ENCODE results near the gene KCNJ1. TPM values are rescaled to one million over a fixed set of nuclear protein-coding genes. Genes with fewer than 3 reads are reported as not detected.

Gene KCNJ1
- total and polyA plus RNA-seq, 2 donors (not counting 1 experiment from before 2014, with no cell fraction given) = not detected

DNA sequence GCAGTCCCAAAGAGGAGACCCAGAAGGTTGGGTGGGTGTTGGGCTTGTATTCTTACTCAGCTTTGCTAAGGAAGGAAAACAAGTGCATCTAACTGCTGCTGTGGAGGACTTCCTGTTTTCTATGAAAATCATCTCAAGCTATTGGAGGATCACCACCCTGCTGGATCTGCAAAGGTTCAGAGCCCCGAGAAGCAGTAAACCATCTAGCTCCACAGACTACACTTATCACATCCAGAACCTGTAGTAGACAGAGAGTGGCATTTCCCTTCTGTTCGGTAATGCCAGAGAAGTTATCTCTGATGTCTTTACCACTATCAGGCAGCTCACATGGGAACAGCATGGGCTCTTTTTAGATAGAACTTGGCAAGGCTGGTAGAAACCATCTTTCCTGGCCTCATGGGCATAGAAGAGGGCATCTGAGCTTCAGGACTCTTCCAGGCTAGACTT is 21.7 kb downstream of the KCNJ1 start:
- no peaks in the 10 kb centered on the region for H3K79me2 ChIP-seq (ENCODE audit: control insufficient read depth, insufficient read depth, low read length)
- H3K36me3 ChIP-seq (ENCODE audit: control insufficient read depth, insufficient read depth, low read length) = no peaks in the 10 kb centered on the region
- H4K20me1 ChIP-seq (ENCODE audit: control insufficient read depth, extremely low read depth, insufficient read depth, low read length) = no peaks in the 10 kb centered on the region
- H2AFZ ChIP-seq (ENCODE audit: low read length) = no peak overlapping the region
- no peak for DNase-seq (ENCODE audit: low read depth in 2 of 2)
- no peak overlapping the region for H3K4me3 ChIP-seq (replicated peaks in 1 of 4; ENCODE audit: control extremely low read depth in 1 of 4, insufficient read depth in 1 of 4, low read depth in 3 of 4, low read length in 4 of 4)
- H3K9ac ChIP-seq (ENCODE audit: insufficient read depth, low read length) = no peak overlapping the region
- no peak overlapping the region for H3K4me2 ChIP-seq (ENCODE audit: extremely low read depth, insufficient read depth, low read length)
- H3K27me3 ChIP-seq (ENCODE audit: control insufficient read depth, insufficient read depth, low read length) = peaks cover 8% of the 10 kb centered on the region
- H3K9me3 ChIP-seq (ENCODE audit: control insufficient read depth, insufficient read depth, low read depth, low read length) = no peaks in the 10 kb centered on the region
- TF ChIP-seq, protein P1, sequence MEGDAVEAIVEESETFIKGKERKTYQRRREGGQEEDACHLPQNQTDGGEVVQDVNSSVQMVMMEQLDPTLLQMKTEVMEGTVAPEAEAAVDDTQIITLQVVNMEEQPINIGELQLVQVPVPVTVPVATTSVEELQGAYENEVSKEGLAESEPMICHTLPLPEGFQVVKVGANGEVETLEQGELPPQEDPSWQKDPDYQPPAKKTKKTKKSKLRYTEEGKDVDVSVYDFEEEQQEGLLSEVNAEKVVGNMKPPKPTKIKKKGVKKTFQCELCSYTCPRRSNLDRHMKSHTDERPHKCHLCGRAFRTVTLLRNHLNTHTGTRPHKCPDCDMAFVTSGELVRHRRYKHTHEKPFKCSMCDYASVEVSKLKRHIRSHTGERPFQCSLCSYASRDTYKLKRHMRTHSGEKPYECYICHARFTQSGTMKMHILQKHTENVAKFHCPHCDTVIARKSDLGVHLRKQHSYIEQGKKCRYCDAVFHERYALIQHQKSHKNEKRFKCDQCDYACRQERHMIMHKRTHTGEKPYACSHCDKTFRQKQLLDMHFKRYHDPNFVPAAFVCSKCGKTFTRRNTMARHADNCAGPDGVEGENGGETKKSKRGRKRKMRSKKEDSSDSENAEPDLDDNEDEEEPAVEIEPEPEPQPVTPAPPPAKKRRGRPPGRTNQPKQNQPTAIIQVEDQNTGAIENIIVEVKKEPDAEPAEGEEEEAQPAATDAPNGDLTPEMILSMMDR (conservative IDR thresholded peaks at IDR 0.05 in 1 of 2, IDR thresholded peaks at IDR 0.05 in 1 of 2; ENCODE audit: low read depth in 1 of 2, low read length in 2 of 2) = no peak
- TF ChIP-seq EZH2 (IDR thresholded peaks at IDR 0.05; ENCODE audit: low read length, missing control alignments) = no peak
- no peaks in the 10 kb centered on the region for H3K4me1 ChIP-seq (ENCODE audit: control insufficient read depth, extremely low read depth, insufficient read depth, low read length)
- H3K27ac ChIP-seq (ENCODE audit: insufficient read depth, low read length) = no peak overlapping the region

DNA sequence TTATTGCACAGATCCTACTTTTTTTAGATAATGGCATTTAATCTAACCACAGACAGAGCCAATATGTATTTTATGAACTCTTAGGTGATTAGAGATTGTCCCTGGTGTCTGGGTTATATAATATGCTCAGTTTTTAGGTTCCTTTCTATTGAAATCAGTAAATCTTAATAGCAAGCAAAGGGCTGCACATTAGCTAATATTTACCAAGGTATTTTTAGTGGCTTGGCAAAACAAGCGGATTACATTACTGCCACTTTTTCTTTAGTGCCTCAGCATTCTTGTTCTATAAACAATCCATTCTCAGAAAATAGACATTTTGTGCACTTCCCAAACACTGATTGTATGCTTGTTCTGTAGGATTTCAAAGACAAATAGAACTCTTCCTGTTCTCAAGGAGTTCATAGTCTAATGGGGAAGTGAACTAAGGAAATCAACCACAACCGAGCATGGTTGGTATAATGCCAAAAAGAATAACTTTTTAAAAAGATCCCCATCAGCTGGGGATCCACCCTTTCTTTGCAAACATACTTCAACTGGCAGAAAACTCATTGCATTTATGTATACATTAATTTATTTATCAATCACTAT is 23.8 kb downstream of the KCNJ1 start:
- Histone ChIP-seq H4K20me1 (ENCODE audit: control insufficient read depth, extremely low read depth, insufficient read depth, low read length) (no peaks in the 10 kb centered on the region), H3K27ac (ENCODE audit: insufficient read depth, low read length) (no peak overlapping the region), H2AFZ (ENCODE audit: low read length) (no peak overlapping the region), H3K9me3 (ENCODE audit: control insufficient read depth, insufficient read depth, low read depth, low read length) (no peaks in the 10 kb centered on the region), H3K4me2 (ENCODE audit: extremely low read depth, insufficient read depth, low read length) (no peak overlapping the region), H3K4me3 (replicated peaks in 1 of 4; ENCODE audit: control extremely low read depth in 1 of 4, insufficient read depth in 1 of 4, low read depth in 3 of 4, low read length in 4 of 4) (no peak overlapping the region), H3K27me3 (ENCODE audit: control insufficient read depth, insufficient read depth, low read length) (peaks cover 8% of the 10 kb centered on the region), H3K4me1 (ENCODE audit: control insufficient read depth, extremely low read depth, insufficient read depth, low read length) (no peaks in the 10 kb centered on the region), H3K79me2 (ENCODE audit: control insufficient read depth, insufficient read depth, low read length) (no peaks in the 10 kb centered on the region), H3K9ac (ENCODE audit: insufficient read depth, low read length) (no peak overlapping the region), H3K36me3 (ENCODE audit: control insufficient read depth, insufficient read depth, low read length) (no peaks in the 10 kb centered on the region)
- DNase-seq (ENCODE audit: low read depth in 2 of 2) = no peak
- TF ChIP-seq EZH2 (IDR thresholded peaks at IDR 0.05; ENCODE audit: low read length, missing control alignments) = no peak

DNA sequence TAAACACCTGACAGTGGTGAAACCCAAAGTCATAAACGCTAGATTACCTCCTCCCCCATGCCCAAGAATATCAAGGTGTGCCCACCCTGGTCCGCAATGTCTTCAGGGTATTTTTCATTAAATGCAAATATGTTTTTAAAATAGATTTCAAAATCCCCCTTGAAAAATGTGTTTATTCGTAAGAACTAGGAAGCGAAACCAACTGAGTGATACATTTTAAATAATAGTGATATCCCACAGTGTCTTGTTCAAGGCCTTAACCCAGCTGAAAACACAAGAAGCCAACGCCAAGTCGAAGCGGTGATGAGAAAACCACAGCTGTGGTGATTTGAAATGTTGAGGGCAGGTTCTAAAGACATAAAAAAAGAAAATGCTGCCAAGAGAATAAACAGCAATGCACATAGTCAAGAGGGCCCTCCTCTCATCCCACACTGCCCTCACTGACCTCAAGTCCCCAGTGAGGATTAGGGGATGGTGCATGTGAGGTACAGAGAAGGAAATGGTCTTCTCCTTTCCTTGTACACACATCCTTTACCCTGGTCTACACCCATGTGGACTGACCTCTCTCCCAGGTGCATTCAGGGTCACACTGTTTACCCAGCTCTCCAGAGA is 25.5 kb downstream of the KCNJ1 start:
- H3K4me3 ChIP-seq (replicated peaks in 1 of 4; ENCODE audit: control extremely low read depth in 1 of 4, insufficient read depth in 1 of 4, low read depth in 3 of 4, low read length in 4 of 4) = no peak overlapping the region
- no peak overlapping the region for H3K27ac ChIP-seq (ENCODE audit: insufficient read depth, low read length)
- H3K27me3 ChIP-seq (ENCODE audit: control insufficient read depth, insufficient read depth, low read length) = peaks cover 8% of the 10 kb centered on the region
- H3K4me1 ChIP-seq (ENCODE audit: control insufficient read depth, extremely low read depth, insufficient read depth, low read length) = no peaks in the 10 kb centered on the region
- no peaks in the 10 kb centered on the region for H3K36me3 ChIP-seq (ENCODE audit: control insufficient read depth, insufficient read depth, low read length)
- no peaks in the 10 kb centered on the region for H3K9me3 ChIP-seq (ENCODE audit: control insufficient read depth, insufficient read depth, low read depth, low read length)
- TF ChIP-seq EZH2 (IDR thresholded peaks at IDR 0.05; ENCODE audit: low read length, missing control alignments) = no peak
- no peak overlapping the region for H2AFZ ChIP-seq (ENCODE audit: low read length)
- no peaks in the 10 kb centered on the region for H4K20me1 ChIP-seq (ENCODE audit: control insufficient read depth, extremely low read depth, insufficient read depth, low read length)
- no peak for DNase-seq (ENCODE audit: low read depth in 2 of 2)
- H3K79me2 ChIP-seq (ENCODE audit: control insufficient read depth, insufficient read depth, low read length) = no peaks in the 10 kb centered on the region
- H3K4me2 ChIP-seq (ENCODE audit: extremely low read depth, insufficient read depth, low read length) = no peak overlapping the region
- H3K9ac ChIP-seq (ENCODE audit: insufficient read depth, low read length) = no peak overlapping the region

DNA sequence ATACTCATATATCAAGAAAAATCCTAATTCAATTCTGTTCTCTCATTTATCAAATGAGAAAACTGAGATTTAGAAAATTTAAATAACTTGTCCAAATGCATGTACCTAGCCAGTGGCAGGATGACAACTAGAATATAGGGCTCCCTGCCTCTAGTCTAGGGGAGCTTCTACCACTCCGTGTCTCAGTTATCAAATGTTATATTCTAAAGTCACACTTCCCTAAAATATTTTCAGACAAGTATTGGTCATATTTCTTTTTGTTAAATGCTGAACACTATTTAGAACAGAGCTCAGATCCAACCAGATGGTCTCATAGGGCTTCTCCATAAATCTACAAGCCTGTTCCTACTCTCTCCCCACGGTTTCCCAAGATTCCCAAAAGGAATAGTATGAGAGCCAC is 26.3 kb downstream of the KCNJ1 start:
- no peaks in the 10 kb centered on the region for H4K20me1 ChIP-seq (ENCODE audit: control insufficient read depth, extremely low read depth, insufficient read depth, low read length)
- no peaks in the 10 kb centered on the region for H3K79me2 ChIP-seq (ENCODE audit: control insufficient read depth, insufficient read depth, low read length)
- no peaks in the 10 kb centered on the region for H3K9me3 ChIP-seq (ENCODE audit: control insufficient read depth, insufficient read depth, low read depth, low read length)
- no peak overlapping the region for H2AFZ ChIP-seq (ENCODE audit: low read length)
- H3K4me3 ChIP-seq (replicated peaks in 1 of 4; ENCODE audit: control extremely low read depth in 1 of 4, insufficient read depth in 1 of 4, low read depth in 3 of 4, low read length in 4 of 4) = no peak overlapping the region
- H3K27ac ChIP-seq (ENCODE audit: insufficient read depth, low read length) = no peak overlapping the region
- peaks cover 8% of the 10 kb centered on the region for H3K27me3 ChIP-seq (ENCODE audit: control insufficient read depth, insufficient read depth, low read length)
- H3K9ac ChIP-seq (ENCODE audit: insufficient read depth, low read length) = no peak overlapping the region
- no peak overlapping the region for H3K4me2 ChIP-seq (ENCODE audit: extremely low read depth, insufficient read depth, low read length)
- DNase-seq (ENCODE audit: low read depth in 2 of 2) = no peak
- no peaks in the 10 kb centered on the region for H3K4me1 ChIP-seq (ENCODE audit: control insufficient read depth, extremely low read depth, insufficient read depth, low read length)
- no peaks in the 10 kb centered on the region for H3K36me3 ChIP-seq (ENCODE audit: control insufficient read depth, insufficient read depth, low read length)
- TF ChIP-seq, protein P1 (conservative IDR thresholded peaks at IDR 0.05 in 1 of 2, IDR thresholded peaks at IDR 0.05 in 1 of 2; ENCODE audit: low read depth in 1 of 2, low read length in 2 of 2) = no peak
- TF ChIP-seq EZH2 (IDR thresholded peaks at IDR 0.05; ENCODE audit: low read length, missing control alignments) = no peak
